Subcutaneous adipose tissue (tissue), 4 donors: Measurements from ENCODE around the gene KCNQ5. TPM values are rescaled to one million over a fixed set of nuclear protein-coding genes. Genes with fewer than 3 reads are reported as not detected.

Experiments
- CTCF ChIP-seq: fragments of 450-650 bp; IDR thresholded peaks from one replicate; pipeline ENCODE4 v1.5.1; 2016; ENCODE audit warnings: low read depth, mild to moderate bottlenecking, control low read depth, antibody characterized with exemption, moderate library complexity
- total RNA-seq, 4 donors: library from RNA; depleted of rRNA; stranded (reverse); fragments of >200 nt; gene quantifications; one replicate each; pipeline ENCODE4 v1.1.0, GENCODE V29; 2016

KCNQ5 gene
- total RNA-seq, 4 donors from 2014 or later: 0.17 TPM; not detected in 3

DNA sequence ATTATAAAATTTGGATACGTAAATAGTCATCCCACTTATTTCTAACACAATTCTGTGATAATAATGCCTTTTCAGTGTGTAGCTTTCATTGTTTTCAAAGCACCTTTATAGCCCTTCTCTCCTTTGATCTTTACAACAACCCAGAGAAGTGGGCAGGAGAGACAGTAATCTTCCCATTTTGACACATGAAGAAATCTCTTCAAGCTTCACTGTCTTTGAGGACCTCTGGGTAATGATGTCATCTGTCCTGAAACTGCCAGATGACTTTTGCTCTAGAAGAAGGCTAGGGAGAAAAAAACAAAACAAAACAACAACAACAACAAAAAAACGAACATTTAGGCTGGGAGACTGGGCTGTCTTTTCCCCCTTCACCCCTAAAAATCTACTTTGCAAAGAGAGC is 203.0 kb downstream of the KCNQ5 start:
- TF ChIP-seq CTCF: no peak

GRCh38 chr6:72825315-72825911 is 203.5 kb downstream of the KCNQ5 start:
- no peak for TF ChIP-seq CTCF

DNA sequence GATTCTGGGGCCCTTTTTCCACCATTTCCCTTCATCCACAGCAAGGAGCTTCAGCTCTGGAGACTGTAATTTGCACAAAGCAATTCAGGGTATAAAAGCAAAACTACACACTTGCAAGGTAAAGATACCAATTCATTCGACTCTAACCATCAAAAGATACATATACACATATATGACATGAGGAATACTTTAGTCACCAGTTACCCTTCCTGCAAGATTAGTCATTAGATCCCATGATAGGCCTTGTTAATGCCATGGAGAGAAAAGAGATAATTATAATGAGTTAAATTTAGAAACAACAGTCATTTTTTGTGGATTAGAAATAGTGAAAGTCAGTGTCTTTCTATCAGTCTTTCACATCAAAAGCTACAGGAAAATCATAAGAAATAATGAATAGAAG is 204.2 kb downstream of the KCNQ5 start:
- TF ChIP-seq CTCF: no peak

DNA sequence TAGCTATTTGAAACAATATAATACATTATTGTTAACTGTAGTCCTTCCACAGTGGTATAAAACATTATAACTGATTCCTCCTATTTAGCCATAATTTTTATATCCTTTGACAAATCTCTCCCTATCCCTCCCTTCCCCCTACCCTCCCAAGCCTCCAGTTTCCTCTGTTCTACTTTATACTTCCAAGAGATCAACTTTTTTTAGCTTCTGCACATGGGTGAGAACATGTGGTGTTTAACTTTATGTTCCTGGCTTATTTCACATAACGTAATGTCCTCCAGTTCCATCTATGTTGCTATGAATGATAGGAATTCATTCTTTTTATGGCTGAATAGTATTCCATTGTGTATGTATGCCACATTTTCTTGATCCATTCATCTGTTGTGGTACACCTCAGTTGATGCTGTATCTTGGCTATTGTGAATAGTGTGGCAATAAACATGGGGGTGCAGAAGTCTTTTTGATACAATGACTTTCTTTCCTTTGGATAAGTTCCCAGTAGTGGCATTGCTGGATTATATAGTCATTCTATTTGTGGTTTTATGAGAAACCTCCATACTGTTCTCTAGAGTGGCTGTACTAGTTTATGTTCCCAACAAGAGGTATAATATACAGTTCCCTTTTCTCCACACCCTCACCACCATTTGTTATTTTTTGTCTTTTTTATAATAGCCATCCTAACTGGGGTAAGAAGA is 205.0 kb downstream of the KCNQ5 start:
- no peak for TF ChIP-seq CTCF

- TF ChIP-seq CTCF: no peak
Observed at GRCh38 chr6:72828904-72829303, 207.0 kb downstream of the KCNQ5 start.

DNA sequence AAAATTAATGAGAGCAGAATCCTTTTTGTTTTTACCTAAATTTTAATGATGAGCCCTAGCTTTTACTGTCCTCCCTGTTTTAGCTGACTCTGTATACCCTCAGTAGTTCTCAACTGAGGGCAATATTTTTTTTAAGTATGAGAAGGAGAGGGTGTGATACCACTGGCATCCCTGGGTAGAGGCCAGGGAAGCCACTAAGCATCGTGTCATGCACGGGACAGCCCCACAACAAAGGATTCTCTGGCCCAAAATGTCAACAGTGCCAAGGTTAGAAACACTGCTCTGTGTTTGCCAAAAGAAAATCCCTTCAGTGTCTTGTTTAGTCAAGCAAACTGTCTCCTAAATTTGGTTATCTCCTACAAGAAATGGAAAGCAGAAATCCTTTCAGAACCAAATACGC is 210.4 kb downstream of the KCNQ5 start:
- no peak for TF ChIP-seq CTCF

- no peak for TF ChIP-seq CTCF
Observed at GRCh38 chr6:72835749-72836148, 213.9 kb downstream of the KCNQ5 start.
